Hippocampal formation (tissue), 2 donors: ENCODE results near the gene HIP1.
A peak's percentile ranks its signal among the peaks of the same experiment; 100 is the strongest.
"Not testable (repeated sequence)": the region's sequence is repeated elsewhere in the genome, so short reads cannot be mapped to it uniquely, and the experiment has no call there.

Experiments
- DNase-seq, 2 donors: peaks; one replicate each; lab custom pipeline; 2025; lab: John Stamatoyannopoulos, UW

The HIP1 gene

DNA sequence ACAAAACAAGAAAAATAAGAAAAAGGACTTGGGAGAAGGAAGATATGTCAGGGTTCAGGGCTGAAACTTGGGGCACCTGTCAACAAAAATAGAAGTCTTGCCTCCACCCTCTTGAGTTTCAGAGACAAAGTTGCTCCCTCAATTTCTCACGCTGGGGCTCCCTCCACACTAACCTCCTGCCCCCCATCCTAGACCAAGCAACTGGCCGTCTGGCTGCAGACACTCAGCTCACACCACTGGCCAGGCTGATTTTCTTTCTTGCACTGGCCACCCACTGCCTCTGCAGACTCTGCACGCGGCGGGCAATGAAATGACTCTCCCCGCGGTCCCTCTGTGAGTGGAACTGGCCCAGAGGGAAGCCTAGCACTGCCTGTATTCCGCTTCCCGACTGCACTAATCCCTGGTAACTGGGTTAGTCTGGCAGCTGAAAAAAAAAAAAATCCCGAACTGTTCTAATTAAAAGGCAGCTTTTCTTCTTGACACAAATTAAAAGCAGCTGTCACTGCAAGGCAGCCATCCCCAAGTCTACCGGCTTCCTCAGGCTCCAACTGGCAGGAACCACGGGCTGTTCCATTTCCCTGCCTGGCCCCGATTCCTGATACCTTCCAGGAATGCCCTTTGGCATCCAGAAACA is 163.1 kb downstream of the HIP1 start:
- DNase-seq = no peak

DNA sequence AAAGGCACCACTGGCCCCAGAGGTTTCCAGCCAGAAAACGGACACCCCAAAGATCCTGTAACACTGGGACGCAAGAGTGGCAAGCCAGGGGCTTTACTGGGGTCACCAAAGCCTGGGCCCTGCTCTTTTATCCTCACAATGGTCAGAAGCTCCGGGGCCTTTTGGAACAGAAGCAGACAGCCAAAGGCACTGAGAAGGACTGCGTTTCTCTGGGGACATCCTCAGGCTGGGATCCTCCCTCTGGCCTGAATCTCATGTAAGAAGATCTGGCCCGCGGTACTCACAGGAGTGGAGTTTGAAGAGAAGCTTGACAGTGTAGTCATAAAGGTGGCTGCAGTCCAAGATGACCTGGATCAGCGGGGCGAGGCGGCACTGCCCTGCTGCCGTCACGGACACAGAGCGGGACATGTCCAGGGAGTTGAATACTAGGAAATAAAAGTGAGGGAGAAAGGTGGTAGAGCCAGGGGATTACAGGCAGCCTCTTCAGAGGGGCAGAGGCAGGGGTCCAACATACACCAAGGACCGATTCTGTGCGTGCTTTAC is 165.2 kb downstream of the HIP1 start:
- no peak for DNase-seq

DNA sequence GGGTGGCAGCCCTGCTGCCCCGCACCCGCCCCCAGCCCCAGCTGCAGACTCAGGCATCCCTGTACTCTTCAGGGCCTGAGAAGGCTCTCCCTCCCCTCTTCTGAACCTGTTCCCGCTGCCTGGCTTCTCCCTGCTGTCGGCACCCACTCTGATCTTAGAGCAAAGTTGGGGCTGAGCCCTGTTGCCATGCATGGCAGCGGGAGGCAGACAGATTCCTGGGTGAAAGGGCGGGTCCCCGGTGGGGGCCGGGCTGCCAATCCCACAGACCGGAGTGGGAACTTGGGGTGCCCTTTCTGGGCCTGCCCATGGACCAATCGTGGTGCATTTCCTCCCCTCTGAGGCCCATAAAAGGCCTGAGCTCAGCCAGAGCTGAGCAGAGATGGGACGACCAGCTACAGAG is 165.9 kb downstream of the HIP1 start:
- DNase-seq = no peak

DNA sequence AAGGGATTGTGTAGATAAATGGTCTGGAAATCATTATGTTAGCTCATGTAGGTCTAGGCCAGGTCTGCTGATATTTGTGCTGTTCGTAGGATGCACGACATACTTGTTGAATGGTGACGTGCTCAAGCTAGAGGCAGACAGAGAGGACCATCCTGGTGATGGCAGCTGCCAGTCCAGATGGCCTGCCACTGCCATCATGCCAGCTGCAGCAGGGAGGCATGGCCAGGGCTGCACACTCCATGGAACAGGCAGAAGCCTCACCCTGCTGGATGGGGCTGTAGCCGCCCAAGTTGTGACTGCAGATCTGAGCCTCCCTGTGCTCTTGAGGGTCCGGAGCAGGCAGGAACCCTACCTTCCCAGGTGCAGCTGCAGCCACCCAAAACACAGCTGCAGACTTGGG is 166.3 kb downstream of the HIP1 start:
- DNase-seq = peak; percentile 52 to 59

DNA sequence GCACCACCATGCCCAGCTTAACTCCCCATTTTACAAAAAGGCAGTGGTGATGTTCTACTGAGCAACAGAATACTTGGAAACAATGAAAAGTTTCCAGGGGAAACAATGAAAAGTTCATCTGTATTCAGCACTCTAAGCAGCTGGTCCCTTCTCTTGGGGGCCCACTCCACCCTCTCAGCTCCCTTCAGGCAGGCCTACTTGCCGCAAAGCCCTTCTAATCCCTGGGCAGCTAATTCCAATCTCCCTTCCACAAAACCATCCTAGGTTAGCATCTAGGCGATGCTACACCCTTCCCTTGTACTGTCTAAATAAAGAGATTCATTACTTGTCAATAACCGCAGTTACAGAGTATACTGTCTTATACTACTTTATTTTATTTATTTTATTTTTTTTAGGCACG is 167.5 kb downstream of the HIP1 start:
- no peak for DNase-seq

DNA sequence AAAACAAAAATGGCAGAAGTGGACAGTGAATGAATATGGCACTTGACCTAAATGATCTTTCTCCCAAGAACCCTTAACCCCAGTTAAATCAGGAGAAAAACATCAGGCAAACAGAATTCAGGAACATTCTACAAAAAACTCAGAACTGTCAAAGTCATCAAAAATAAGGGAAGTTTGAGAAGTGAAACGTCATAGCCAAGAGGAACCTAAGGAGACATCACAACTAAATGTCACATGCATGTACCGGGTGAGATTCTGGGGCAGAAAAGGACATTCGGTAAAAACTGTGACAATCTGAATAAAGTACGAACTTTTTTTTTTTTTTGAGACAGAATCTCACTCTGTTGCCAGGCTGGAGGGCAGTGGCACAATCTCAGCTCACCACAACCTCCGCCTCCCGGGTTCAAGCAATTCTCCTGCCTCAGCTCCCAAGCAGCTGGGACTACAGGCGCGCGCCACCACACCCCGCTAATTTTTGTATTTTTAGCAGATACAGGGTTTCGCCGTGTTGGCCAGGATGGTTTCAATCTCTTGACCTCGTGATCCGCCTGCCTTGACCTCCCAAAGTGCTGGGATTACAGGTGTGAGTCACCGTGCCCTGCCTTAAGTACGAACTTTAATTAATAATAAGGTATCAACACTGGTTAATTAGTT is 169.0 kb downstream of the HIP1 start:
- not testable (repeated sequence) for DNase-seq

DNA sequence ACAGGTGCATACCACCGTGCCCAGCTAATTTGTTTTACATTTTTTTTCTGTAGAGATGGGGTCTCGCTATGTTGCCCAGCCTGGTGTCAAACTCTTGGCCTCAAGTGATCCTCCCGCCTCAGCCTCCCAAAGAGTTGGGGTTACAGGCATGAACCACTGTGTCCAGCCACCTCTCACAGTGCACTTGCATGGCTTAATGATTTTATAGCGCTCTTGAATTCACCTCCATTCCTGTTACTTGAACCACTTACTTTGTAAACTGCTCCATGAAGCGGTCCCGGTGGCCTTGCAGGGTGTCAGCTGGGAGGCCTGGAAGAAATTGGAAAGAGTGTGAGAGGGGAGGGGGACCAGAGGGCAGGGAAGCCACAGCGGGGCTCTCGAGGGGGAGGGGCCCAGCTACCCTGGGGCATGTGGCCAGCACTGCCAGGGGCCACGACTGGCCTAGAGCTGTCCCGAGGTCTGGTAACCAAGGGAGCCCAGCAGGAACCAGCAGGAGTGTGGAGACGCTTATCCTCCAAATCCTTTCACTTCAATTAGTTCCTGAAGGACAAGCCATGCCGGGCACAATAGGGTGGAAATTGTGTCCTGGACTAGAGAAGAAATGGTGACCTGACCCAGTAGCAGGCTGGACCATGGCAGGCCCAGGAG is 170.7 kb downstream of the HIP1 start:
- DNase-seq = peak; percentile 32 to 38

DNA sequence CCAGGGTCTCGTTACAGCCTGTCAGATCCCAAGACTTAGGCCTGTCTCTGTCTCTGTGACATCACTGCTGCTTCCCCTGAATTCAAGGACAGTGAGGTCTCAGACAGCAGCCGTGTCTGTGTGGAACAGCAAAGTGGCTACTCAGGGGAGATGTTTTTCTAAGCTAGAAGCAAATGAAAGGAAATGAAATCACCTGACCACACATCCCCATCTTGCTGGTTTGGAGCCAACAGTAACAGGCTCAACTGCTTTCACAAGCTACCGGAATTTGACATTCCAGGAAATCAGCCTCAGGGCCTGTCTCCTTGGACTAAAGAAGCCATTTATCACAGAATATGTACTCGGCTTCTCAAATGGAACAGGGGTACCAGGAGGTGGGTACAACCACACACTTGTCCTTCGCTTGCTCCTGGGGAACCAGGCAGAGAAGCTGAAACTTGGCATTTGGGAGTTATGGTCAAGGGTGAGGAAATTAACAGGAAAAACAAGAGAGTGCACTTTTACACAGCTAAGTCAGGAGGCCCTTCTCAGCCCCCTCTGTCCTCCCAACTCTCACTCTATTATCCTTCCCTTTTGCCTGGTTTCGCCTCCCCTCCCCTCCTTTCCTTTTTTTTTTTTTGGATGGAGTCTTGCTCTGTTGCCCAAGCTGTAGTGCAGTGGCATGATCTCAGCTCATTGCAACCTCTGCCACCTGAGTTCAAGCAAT is 173.5 kb downstream of the HIP1 start:
- no peak for DNase-seq

DNA sequence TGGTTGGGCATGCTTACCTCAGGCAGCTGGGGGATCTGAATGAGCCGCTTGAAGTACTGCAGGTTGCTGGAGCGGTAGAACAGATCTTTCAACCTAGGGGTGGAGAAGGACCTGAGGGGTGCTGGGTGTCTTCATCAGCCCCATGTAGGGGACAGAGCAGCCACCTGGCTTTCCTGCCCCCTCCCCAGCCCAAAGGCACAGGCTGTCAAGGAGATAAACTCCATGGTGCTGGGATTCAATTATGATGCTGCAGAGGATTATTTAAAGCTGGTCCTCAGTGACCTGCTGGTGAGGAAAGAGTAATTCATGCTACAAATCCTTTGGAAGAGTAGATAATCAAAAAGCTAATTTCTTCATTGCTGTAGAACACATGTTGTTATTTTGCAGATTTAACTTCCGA is 175.6 kb downstream of the HIP1 start:
- no peak for DNase-seq

DNA sequence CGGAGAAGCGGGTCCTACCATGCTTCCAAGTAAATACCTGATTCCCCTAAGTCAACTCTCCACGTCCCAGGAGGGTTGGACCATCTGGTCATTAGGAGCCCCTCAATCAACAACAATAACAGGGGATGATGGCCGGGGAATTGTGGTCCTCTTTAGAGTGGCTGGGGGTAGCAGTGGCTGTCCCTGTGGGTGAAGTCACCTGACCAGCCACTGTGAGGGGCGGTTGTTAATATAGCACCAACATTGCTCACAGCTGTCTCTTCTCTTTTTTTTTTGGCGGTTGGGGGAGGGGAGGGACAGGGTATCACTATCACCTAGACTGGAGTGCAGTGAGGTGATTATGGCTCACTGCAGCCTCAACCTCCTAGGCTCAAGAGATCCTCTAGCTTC is 178.8 kb downstream of the HIP1 start:
- DNase-seq = no peak

DNA sequence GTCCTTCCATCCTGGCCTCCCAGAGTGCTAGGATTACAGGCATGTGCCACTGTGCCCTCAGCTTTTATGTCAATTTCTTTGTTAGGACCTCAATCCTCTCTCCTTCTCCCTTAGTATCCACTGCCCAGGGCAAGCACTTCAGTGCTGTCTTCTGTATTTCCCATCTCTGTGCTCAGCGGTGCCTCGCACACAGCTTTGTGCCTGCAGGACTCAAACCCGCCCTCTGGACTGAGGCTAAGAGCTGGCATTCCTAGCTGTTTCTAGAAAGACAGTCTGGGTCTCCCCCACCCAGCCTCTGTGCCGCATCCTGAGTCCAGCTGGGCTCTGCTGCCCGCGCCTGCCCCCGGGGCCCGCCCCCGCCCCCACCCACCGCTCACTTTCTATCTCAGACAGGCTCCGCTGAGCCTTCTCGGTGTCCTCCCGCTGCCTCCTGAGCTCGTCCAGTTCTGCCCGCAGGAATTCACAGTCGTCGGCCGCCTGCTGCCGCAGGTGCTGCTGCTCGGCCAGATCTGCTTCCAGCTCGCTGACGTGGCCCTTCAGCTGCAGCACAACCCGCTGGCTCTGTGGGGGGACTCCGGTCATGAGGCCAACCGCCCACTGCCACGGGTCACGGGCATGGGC is 179.3 kb downstream of the HIP1 start:
- DNase-seq = no peak

DNA sequence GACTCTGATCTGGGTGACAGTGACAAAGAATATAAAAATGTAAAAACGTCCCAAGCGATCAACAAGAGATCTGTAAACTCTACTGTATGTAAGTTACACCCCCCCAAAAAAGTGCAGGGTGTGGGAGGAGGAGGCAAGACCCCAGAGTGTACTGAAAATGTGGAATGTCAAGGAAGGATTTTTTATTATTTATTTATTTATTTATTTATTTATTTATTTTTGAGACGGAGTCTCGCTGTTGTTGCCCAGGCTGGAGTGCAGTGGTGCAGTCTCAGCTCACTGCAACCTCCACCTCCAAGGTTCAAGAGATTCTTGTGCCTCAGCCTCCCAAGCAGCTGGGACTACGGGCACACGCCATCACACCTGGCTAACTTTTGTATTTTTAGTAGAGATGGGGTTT is 181.9 kb downstream of the HIP1 start:
- DNase-seq = not testable (repeated sequence)

DNA sequence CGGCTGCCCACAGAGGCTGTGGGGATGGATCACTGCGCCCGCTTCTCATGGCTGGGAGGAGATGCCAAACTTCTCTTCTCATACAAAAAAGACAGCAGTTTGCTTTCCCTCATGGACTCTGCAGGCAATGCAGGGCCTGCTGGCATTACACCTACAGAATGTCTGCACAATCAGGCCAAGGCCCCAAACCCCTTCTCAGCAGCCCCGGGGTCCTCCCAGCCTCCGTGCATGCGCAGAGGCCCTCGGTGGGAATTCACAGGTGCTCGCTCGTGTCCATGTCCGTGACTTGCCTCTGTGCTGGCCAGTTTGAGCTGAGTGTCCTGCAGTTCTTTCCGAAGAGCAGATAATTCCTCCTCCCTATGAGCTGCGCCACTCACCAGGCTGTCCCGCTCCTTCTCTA is 183.0 kb downstream of the HIP1 start:
- no peak for DNase-seq

DNA sequence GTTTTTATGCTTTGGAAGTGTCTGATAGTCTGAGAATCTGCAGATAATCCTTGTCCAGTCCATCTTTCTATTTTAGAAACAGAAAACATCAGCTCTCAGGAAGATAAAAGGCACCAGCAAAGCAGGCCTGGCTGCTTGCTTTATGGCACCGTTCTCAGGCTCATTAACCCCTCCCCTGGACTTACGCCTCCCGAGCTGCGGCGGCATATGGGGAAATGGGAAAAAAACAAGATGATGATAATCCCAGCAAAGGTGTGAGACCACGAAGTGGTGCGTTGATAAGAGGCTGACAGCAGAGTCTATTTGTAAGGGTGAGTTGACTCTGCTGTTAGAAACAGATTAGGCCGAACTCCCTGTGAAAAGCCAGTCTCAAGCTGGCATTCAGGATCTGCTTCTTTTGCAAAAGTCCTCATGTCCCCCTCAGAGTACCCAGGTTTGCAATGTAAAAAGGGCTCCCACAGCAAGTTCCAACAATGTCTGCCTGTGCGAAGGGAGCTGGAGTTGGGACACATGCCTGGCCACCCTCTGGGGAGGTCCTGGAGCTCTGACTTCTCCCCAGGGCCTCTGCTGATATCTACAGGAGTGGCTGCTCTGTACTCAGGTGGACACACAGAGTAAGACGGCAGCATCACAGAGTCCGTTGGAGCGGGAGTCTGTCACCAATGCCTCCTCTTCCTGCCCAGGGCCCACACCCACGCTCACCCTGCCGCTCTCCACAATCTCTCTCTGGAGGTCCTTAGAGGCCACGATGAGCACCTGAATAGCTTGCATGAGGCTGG is 192.3 kb downstream of the HIP1 start:
- no peak for DNase-seq

DNA sequence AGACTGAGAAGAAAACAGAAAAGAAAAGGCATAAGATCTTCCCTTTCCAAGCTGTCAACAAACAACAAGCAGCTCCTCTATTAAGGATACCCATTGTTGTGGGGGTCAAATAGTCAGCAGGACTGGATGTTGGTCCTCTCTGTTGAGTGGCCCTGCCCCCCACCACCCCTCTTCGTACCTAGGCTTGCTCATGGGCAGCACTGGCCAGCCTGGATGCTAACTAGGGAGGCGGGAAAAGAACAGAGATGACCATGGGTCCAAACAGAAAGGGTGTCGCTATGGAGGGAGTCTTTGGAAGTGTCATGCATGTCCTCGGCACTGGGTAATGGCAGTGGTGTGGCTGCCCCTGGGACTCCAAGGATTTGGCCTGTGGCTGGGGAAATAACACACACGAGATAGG is 201.0 kb downstream of the HIP1 start:
- no peak for DNase-seq

DNA sequence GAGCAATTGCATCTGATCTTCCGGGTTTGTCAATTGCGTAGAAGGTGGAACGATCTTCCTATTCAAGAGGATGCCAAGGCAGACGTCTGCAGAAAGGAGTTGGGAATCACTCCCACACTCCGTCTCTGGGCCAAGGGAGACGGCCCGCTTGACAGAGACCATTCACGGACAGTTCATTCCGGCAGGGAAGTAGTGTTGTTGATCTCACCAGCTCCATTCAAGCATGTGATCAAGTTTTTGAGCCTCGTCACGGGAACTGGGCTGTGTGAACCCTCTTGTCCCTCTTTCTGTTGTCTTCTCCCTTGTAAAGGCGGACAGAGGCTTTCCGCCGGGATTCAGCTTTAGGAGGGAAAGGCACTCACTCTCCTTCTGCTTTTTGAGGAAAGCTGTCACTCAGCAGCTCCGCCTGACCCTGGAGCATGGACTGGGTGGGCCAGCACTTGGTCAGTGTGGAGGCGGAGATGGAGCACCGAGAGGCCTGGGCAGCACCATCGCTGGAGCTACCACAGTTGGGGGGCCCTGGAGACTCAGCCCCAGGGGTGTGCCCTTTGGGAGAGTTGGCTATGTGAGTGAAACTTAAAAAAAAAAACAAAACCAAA is 201.7 kb downstream of the HIP1 start:
- DNase-seq = no peak

DNA sequence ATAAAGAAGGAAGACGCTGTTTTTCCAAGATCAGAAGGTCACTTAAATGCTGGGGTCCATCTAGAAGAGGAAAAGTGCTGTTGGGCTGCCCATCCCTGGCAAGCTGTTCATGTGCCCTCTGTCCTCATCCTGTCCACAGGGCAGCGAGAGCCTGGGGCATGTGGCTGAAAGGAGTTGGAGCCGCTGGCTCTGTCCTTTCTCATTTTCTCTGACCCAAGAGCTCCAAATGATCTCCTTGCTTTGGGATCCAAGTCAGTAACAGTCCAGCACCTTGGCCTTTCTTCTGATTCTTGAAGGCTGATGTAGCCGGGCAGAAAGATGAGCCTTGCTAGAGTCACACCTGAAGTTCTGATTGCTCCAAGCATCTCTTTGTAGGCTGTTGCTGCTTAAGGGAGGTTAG is 202.2 kb downstream of the HIP1 start:
- no peak for DNase-seq

DNA sequence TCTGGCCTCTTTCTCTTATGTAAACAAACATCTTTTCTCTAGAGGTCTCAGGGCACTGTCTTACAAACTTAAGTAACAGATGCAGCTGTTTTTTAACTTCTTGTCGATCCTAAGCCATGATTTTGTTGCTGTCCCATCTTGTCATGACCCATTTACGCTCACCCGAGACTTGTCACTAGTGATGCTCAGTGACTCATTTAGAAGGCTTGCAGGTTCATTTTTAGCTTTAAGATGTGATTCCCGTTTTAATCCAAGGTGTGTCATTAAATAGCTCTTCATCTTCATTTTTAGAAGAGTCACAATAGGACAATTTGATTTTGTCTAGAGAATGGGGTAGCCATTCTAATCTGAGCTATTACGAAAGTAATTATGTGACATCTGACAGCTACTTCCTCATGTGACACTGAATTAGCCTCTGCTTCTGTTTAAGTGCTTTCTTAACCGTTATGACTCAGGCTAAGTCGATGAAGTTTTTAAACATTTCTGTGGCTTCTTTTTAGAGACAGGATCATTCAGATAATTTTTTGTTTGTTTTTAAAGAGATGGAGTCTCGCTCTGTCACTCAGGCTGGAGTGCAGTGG is 203.9 kb downstream of the HIP1 start:
- no peak for DNase-seq

DNA sequence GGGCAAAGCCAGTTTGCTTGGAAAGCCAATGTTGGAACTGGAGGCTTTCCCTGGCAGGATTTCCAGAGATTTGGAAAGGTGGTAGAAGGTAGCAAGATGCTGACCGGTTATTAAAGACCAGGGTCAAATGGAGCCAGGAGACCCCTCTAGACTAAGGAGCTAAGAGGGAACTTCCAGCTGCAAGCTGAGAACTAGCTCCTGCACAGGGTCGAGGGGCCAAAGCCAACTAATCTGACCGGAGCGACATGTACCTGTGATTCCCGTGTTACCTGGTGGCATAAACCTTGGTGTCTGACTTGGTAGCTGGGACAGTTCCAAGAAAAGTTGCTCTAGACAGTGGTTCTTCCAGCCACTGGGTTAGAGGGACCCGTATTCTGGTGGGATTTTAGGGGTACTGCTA is 204.8 kb downstream of the HIP1 start:
- no peak for DNase-seq

DNA sequence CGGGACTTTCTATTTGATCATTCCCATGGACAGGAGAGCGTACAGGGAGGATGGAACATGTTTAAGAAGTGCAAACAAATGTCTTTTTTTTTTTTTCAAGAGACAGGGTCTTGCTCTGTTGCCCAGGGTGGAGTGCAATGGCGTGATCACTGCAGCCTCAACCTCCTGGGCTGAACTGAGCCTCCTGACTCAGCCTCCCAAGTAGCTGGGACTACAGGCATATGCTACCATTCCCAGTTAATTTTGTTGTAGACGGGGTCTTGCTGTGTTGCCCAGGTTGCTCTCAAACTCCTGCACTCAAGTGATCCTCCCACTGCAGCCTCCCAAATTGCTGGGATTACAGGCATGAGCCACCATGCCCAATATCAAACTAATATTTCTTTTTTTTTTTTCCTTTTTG is 206.1 kb downstream of the HIP1 start:
- no peak for DNase-seq

DNA sequence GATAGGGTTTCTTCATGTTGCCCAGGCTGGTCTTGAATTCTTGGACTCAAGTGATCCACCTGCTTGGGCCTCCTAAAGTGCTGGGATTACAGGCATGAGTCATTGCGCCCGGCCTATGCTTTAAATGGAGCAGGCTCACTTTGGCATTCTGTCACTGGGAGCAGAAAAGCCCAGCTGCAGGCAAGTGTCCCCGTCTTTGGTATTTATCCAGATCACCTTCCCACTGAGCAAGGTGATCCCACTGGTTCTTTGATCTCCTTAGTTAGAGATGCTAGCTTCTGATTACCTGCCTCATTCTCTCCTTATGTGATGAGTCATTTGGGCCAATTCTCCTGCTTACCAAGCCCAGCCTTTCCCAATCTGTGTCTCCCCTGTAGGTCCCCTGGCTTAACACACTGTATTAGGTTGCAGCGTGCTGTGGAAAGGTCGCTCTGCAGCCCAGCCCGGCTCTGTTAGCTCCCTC is 207.4 kb downstream of the HIP1 start:
- DNase-seq = no peak
